Endothelial cell of umbilical vein (primary cell): ENCODE data around the gene TRNT1. TPM values are rescaled to one million over a fixed set of nuclear protein-coding genes. Genes with fewer than 3 reads are reported as not detected.

ENCODE experiments used
- BruUV-seq: library from RNA; stranded (reverse); fragments of 400-500 nt; replicated peaks from 2 replicates; lab custom pipeline; 2021; lab: Mats Ljungman, UMichigan
- CTCF ChIA-PET: fragments of 300-600, 350-600 bp; sonication (Branson Sonifier 250); formaldehyde crosslinking; loops from one replicate; lab custom pipeline; 2021; ENCODE audit warnings: antibody characterized with exemption, inconsistent platforms; lab: Charles Lee
- POLR2A ChIA-PET: fragments of 300-600, 350-600 bp; sonication (Branson Sonifier 250); formaldehyde crosslinking; loops from one replicate; lab custom pipeline; 2021; ENCODE audit warnings: antibody characterized with exemption, inconsistent platforms; lab: Charles Lee
- DNase-seq: peaks from one replicate; pipeline ENCODE4 v3.0.0-alpha.2; 2011; ENCODE audit warnings: low read depth, low spot score
- FAIRE-seq: peaks from 2 replicates; lab custom pipeline; 2011; peaks lifted over from hg19 to GRCh38; lab: Jason Lieb, UNC
- H2AFZ ChIP-seq: 2 replicates; pipeline ENCODE4 v1.6.0; 2012; ENCODE audit warnings: low read depth, low read length, control low read depth, inconsistent platforms
- H3K27ac ChIP-seq: 2 replicates; pipeline ENCODE4 v1.5.1; 2011; ENCODE audit warnings: low read depth, mild to moderate bottlenecking, control low read depth, low read length, moderate library complexity; ENCODE audit not compliant: insufficient read depth
- H3K27me3 ChIP-seq, 2 experiments: 2 replicates each; pipeline versions ENCODE4 v1.6.0 to v1.6.1; 2011; ENCODE audit warnings: low read length in 2 of 2, mixed read lengths in 1 of 2; ENCODE audit not compliant: control insufficient read depth in 2 of 2, insufficient read depth in 2 of 2
- H3K36me3 ChIP-seq, 2 experiments: 2 replicates in 1 of 2; 3 replicates in 1 of 2; pipeline ENCODE4 v1.5.1; 2011; ENCODE audit warnings: low read length in 2 of 2, mild to moderate bottlenecking in 1 of 2, moderate library complexity in 1 of 2; ENCODE audit not compliant: control insufficient read depth in 2 of 2, insufficient read depth in 2 of 2; ENCODE audit errors: extremely low read depth in 1 of 2
- H3K4me1 ChIP-seq: 3 replicates; pipeline ENCODE4 v1.5.1; 2011; ENCODE audit warnings: mild to moderate bottlenecking, low read length; ENCODE audit not compliant: control insufficient read depth, insufficient read depth; ENCODE audit errors: extremely low read depth
- H3K4me2 ChIP-seq: 2 replicates; pipeline ENCODE4 v1.6.1; 2011; ENCODE audit warnings: low read length, control low read depth, mixed read lengths; ENCODE audit not compliant: insufficient read depth
- H3K4me3 ChIP-seq, 3 experiments: fragments of 200-600 bp in 1 of 3; sonication (generic), shearing (Covaris generic) in 1 of 3; replicated peaks in 1 of 3; 2 replicates each; pipeline ENCODE4 v1.5.1; 2011 to 2016; ENCODE audit warnings: control low read depth in 3 of 3, low read length in 3 of 3, mild to moderate bottlenecking in 2 of 3, inconsistent platforms in 1 of 3, low read depth in 1 of 3, moderate library complexity in 1 of 3; ENCODE audit not compliant: insufficient read depth in 1 of 3
- H3K79me2 ChIP-seq: 2 replicates; pipeline ENCODE4 v1.6.0; 2012; ENCODE audit warnings: low read length, inconsistent platforms; ENCODE audit not compliant: control insufficient read depth, insufficient read depth
- H3K9ac ChIP-seq: replicated peaks from 2 replicates; pipeline ENCODE3; 2011; ENCODE audit warnings: low read length, control low read depth; ENCODE audit not compliant: insufficient read depth; ENCODE audit errors: extremely low read depth
- H3K9me1 ChIP-seq: replicated peaks from 3 replicates; pipeline ENCODE4 v1.6.0; 2011; ENCODE audit warnings: mild to moderate bottlenecking, low read length; ENCODE audit not compliant: control insufficient read depth, insufficient read depth; ENCODE audit errors: extremely low read depth
- H3K9me3 ChIP-seq: replicated peaks from 2 replicates; pipeline ENCODE4 v1.5.1; 2012; ENCODE audit warnings: low read length, inconsistent platforms; ENCODE audit not compliant: control insufficient read depth, insufficient read depth
- H4K20me1 ChIP-seq: replicated peaks from 2 replicates; pipeline ENCODE3; 2011; ENCODE audit warnings: mild to moderate bottlenecking, low read length; ENCODE audit not compliant: control insufficient read depth, insufficient read depth; ENCODE audit errors: extremely low read depth
- CTCF ChIP-seq, 2 donors: IDR thresholded peaks; 1 replicate in 1 of 2; 2 replicates in 1 of 2; pipeline ENCODE4 v1.5.1; 2011; ENCODE audit warnings: low read length in 2 of 2, mild to moderate bottlenecking in 2 of 2, moderate library complexity in 2 of 2, control low read depth in 1 of 2, inconsistent platforms in 1 of 2, low read depth in 1 of 2; ENCODE audit not compliant: insufficient read depth in 1 of 2; ENCODE audit errors: extremely low read depth in 1 of 2
- EZH2 ChIP-seq: IDR thresholded peaks from 2 replicates; pipeline ENCODE4 v1.6.1; 2012; ENCODE audit warnings: borderline replicate concordance, low read depth, mild to moderate bottlenecking, moderate library complexity, low read length, inconsistent platforms; ENCODE audit not compliant: severe bottlenecking
- FOS ChIP-seq: IDR thresholded peaks from 2 replicates; pipeline ENCODE4 v1.6.1; 2011; ENCODE audit warnings: mild to moderate bottlenecking, low read length, moderate library complexity, borderline replicate concordance; ENCODE audit not compliant: insufficient read depth
- GATA2 ChIP-seq: IDR thresholded peaks from 2 replicates; pipeline ENCODE4 v1.7.0; 2011; ENCODE audit warnings: low read depth, mild to moderate bottlenecking, moderate library complexity, mixed read lengths, low read length; ENCODE audit not compliant: insufficient read length, insufficient read depth
- JUN ChIP-seq: IDR thresholded peaks from 2 replicates; pipeline ENCODE4 v1.6.1; 2011; ENCODE audit warnings: borderline replicate concordance, low read depth; ENCODE audit not compliant: insufficient read length, insufficient read depth
- MAX ChIP-seq: IDR thresholded peaks from 2 replicates; pipeline ENCODE4 v1.6.1; 2011; ENCODE audit not compliant: insufficient read depth, insufficient read length
- MYC ChIP-seq: IDR thresholded peaks from one replicate; pipeline ENCODE4 v1.6.1; 2011; ENCODE audit warnings: mild to moderate bottlenecking, low read depth, low read length
- POLR2A ChIP-seq: IDR thresholded peaks from 2 replicates; pipeline ENCODE4 v1.6.1; 2012; ENCODE audit warnings: low read depth, mild to moderate bottlenecking, control low read depth, low read length
- POLR2AphosphoS5 ChIP-seq: IDR thresholded peaks from 2 replicates; pipeline ENCODE4 v1.6.1; 2012; ENCODE audit warnings: low read depth, mild to moderate bottlenecking, control low read depth, low read length, moderate library complexity; ENCODE audit not compliant: insufficient read depth
- dilution Hi-C: fragments of 300-500 bp; cut with MboI; formaldehyde crosslinking; loops from one replicate; pipeline ENCODE4 v1.15.0; 2019; ENCODE audit warnings: low sequenced_read_pairs; ENCODE audit not compliant: extremely low pct_ligation_motif_present
- intact Hi-C: fragments of 100-400 bp; cut with micrococcal nuclease; formaldehyde crosslinking; loops from one replicate; pipeline ENCODE4 v1.10.0; 2022
- polyA plus RNA-seq, 4 experiments: library from polyadenylated mRNA; depleted of rRNA in 3 of 4; stranded (reverse) in 3 of 4; unstranded in 1 of 4; fragments of >200 nt; gene quantifications; 2 replicates each; pipeline versions ENCODE4 v1.2.1 to v1.2.3, GENCODE V29; 2011 to 2012; ENCODE audit warnings: missing spikeins in 1 of 4
- total RNA-seq: library from RNA; stranded (reverse); gene quantifications from 2 replicates; pipeline ENCODE4 v1.2.3, GENCODE V29; 2021

TRNT1 gene
- total and polyA plus RNA-seq, 2 donors (not counting 3 experiments of a cell fraction or from before 2014, with no cell fraction given), result 4.6 to 21.3 TPM

- TF ChIP-seq JUN, result no peak
- TF ChIP-seq GATA2, result no peak
- TF ChIP-seq FOS, result no peak
- no peak for TF ChIP-seq POLR2A
- TF ChIP-seq CTCF (IDR thresholded peaks at IDR 0.05; ENCODE audit: extremely low read depth in 1 of 2, insufficient read depth in 1 of 2, low read depth in 1 of 2, low read length in 2 of 2), result no peak
- TF ChIP-seq EZH2, result no peak
- TF ChIP-seq MAX, result no peak
- TF ChIP-seq MYC, result no peak
- no peak for TF ChIP-seq POLR2AphosphoS5
- H3K4me3 ChIP-seq, result no peak overlapping the region
- dilution Hi-C loops (no loop called here), intact Hi-C loops (no loop called here)
- H4K20me1 ChIP-seq, result no peaks in the 10 kb centered on the region
- DNase-seq (no peak), FAIRE-seq (no peak)
- H3K9ac ChIP-seq, result no peak overlapping the region
- no peaks in the 10 kb centered on the region for H3K9me3 ChIP-seq
- no peak overlapping the region for H3K4me2 ChIP-seq
- ChIA-PET CTCF (no interaction called here), POLR2A (no interaction called here)
- no peaks in the 10 kb centered on the region for H3K36me3 ChIP-seq
- no peak overlapping the region for H2AFZ ChIP-seq
- BruUV-seq, result no TSS peak
- H3K4me1 ChIP-seq, result no peaks in the 10 kb centered on the region
- H3K27ac ChIP-seq, result no peak overlapping the region
- H3K79me2 ChIP-seq, result no peaks in the 10 kb centered on the region
- H3K27me3 ChIP-seq, result no peaks in the 10 kb centered on the region
- H3K9me1 ChIP-seq, result no peaks in the 10 kb centered on the region
These were observed 45.1 kb upstream of the TRNT1 start for GRCh38 chr3:3081381-3082233.
